ENCODE data around the gene MTHFD2.

DNA sequence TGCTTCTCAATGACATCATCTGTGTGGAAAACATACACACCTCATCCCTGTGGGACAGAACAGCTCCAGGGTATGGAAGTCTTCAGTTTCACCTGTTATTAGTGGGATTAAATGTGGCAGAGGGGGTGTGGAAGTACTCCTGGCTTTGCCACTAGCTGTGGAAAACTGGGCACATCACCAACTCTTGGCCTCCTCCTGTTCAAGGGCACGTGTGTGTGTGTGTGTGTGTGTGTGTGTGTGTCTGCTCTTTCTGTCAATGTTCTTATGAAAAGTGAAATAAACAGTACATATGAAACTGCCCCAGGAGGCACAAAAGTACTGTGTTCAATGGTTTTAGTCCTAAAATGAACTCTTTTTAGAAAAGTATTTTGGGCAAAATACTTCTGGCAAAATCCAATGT is 65.9 kb downstream of the MTHFD2 start:
- TF ChIP-seq, protein P1, sequence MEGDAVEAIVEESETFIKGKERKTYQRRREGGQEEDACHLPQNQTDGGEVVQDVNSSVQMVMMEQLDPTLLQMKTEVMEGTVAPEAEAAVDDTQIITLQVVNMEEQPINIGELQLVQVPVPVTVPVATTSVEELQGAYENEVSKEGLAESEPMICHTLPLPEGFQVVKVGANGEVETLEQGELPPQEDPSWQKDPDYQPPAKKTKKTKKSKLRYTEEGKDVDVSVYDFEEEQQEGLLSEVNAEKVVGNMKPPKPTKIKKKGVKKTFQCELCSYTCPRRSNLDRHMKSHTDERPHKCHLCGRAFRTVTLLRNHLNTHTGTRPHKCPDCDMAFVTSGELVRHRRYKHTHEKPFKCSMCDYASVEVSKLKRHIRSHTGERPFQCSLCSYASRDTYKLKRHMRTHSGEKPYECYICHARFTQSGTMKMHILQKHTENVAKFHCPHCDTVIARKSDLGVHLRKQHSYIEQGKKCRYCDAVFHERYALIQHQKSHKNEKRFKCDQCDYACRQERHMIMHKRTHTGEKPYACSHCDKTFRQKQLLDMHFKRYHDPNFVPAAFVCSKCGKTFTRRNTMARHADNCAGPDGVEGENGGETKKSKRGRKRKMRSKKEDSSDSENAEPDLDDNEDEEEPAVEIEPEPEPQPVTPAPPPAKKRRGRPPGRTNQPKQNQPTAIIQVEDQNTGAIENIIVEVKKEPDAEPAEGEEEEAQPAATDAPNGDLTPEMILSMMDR (IDR thresholded peaks at IDR 0.05; ENCODE audit: borderline replicate concordance, extremely low read depth, low read length, poor library complexity, severe bottlenecking) = no peak
- no peak for TF ChIP-seq EZH2 (IDR thresholded peaks at IDR 0.05; ENCODE audit: borderline replicate concordance, low read depth, low read length, severe bottlenecking)
